ENCODE data around the gene CROCC.

Gene CROCC

DNA sequence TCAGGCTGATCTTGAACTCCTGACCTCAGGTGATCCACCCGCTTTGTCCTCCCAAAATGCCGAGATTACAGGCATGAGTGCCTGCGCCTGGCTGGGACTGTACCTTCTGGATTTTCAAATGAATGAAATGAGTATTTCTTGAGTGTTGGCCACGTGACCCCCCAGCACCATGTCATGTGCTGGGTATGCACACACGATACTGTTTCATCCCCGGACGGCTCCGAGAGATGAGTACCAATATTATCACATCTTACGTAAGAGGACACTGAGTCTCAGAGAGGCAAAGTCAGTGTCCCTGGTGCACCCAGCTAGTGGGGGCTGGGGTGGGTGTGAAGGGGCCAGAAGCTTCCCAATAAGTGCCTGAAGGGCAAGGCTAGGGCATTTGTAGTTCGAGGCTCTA lies 780 bp upstream of the CROCC start:
- Mint-ChIP-seq H3K9me3 (no peaks in the 10 kb centered on the region), H3K4me3 (no peak overlapping the region), H3K27ac (peak overlapping the region in 1 of 3 experiments; percentile 26), H3K36me3 (ENCODE audit: low read depth) (no peaks in the 10 kb centered on the region), H3K27me3 (ENCODE audit: low read depth) (peaks cover 3% of the 10 kb centered on the region), H3K4me1 (peaks cover 15% of the 10 kb centered on the region)
- TF ChIP-seq, protein P1, sequence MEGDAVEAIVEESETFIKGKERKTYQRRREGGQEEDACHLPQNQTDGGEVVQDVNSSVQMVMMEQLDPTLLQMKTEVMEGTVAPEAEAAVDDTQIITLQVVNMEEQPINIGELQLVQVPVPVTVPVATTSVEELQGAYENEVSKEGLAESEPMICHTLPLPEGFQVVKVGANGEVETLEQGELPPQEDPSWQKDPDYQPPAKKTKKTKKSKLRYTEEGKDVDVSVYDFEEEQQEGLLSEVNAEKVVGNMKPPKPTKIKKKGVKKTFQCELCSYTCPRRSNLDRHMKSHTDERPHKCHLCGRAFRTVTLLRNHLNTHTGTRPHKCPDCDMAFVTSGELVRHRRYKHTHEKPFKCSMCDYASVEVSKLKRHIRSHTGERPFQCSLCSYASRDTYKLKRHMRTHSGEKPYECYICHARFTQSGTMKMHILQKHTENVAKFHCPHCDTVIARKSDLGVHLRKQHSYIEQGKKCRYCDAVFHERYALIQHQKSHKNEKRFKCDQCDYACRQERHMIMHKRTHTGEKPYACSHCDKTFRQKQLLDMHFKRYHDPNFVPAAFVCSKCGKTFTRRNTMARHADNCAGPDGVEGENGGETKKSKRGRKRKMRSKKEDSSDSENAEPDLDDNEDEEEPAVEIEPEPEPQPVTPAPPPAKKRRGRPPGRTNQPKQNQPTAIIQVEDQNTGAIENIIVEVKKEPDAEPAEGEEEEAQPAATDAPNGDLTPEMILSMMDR (IDR thresholded peaks at IDR 0.05; ENCODE audit: unreplicated experiment in 3 of 3) = no peak

DNA sequence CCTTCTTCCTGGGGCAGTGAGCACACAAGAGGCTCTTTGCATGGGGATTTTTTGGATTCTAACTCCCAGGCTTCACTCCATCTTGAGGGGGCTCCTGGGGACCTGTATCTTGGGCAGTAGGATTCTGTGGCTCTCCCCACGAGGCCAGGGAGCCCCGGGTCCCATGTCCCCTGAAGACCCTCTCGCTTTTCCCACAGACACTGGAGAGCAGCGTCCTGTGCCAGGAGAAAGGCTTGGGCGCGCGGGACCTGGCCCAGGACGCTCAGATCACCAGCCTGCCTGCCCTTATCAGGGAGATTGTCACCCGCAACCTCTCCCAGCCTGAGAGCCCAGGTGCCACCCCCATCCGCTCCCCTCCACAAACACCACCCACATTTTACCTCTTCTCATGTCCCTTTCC lies 735 bp downstream of the CROCC start:
- no peak overlapping the region for H3K27ac Mint-ChIP-seq
- peak overlapping the region in 2 of 3 experiments; percentile 19 to 78 for H3K4me3 Mint-ChIP-seq
- H3K36me3 Mint-ChIP-seq (ENCODE audit: low read depth) = no peaks in the 10 kb centered on the region
- H3K4me1 Mint-ChIP-seq = peaks cover 25% of the 10 kb centered on the region
- H3K9me3 Mint-ChIP-seq = no peaks in the 10 kb centered on the region
- TF ChIP-seq, protein P1 (IDR thresholded peaks at IDR 0.05; ENCODE audit: unreplicated experiment in 3 of 3) = no peak
- H3K27me3 Mint-ChIP-seq (ENCODE audit: low read depth) = peaks cover 3% of the 10 kb centered on the region

DNA sequence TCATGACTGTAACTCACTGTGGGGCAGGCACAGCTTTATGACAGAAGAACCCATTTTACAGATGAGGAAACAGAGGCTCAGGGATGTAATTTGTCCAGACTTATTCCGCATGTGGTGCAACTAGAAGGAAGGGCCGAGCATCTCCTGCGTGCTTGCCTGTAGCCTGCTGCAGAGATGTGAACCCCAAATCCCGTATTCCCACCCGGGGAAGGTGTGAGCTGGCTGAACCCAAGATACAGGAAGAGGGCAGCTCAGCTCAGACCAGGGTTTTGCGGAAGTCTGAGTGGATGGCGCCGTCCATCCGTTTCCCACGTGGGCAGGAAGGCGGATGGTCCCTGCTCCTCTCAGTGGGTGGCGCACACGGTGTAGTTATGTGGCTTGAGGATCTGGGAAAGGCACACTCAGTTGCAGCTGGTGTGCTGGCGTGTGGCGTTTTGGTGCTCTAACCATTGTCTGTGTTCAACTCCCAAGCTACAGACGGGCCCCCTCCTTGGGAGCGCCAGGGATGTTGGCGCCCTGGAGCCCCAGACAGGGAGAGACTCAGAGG lies 1.2 kb downstream of the CROCC start:
- TF ChIP-seq, protein P1 (IDR thresholded peaks at IDR 0.05; ENCODE audit: unreplicated experiment in 3 of 3) = no peak
- Mint-ChIP-seq H3K36me3 (ENCODE audit: low read depth) (no peaks in the 10 kb centered on the region), H3K4me1 (peaks cover 26% of the 10 kb centered on the region), H3K4me3 (peak overlapping the region in 2 of 3 experiments; percentile 19), H3K27me3 (ENCODE audit: low read depth) (peaks cover 3% of the 10 kb centered on the region), H3K9me3 (no peaks in the 10 kb centered on the region), H3K27ac (no peak overlapping the region)

DNA sequence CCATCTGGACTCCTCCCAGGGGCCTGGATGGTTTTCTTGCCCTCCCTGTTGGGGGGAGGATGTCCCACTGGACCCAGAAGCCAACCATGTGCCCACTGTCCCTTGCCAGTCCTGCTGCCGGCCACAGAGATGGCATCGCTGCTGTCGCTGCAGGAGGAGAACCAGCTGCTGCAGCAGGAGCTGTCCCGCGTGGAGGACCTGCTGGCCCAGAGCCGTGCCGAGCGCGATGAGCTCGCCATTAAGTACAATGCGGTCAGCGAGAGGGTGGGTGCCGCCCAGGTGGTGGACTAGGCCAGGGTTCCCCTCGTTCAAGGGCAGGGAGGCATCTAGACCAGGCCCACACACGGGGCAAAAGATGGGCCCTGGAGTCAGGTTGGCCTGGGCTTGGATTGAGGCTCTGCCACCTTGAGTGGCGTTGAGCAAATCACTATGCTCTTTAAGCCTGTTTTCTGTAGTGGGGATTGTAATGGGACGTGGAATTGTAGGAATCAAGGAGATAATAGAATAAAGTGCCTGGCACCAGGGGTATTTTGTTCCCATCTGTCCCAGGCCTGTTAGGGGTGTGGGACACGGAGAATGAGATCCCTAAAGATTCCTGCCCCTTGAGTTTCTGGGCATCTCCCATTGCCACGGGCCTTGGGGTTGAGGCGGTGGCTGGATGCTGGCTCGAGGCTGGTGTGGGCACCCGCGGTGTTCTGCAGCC lies 2.6 kb downstream of the CROCC start:
- H3K4me1 Mint-ChIP-seq = peaks cover 26% of the 10 kb centered on the region
- H3K27ac Mint-ChIP-seq = no peak overlapping the region
- TF ChIP-seq, protein P1 (IDR thresholded peaks at IDR 0.05; ENCODE audit: unreplicated experiment in 3 of 3) = no peak
- H3K9me3 Mint-ChIP-seq = no peaks in the 10 kb centered on the region
- H3K36me3 Mint-ChIP-seq (ENCODE audit: low read depth) = no peaks in the 10 kb centered on the region
- H3K27me3 Mint-ChIP-seq (ENCODE audit: low read depth) = peaks cover 3% of the 10 kb centered on the region
- H3K4me3 Mint-ChIP-seq = no peak overlapping the region

DNA sequence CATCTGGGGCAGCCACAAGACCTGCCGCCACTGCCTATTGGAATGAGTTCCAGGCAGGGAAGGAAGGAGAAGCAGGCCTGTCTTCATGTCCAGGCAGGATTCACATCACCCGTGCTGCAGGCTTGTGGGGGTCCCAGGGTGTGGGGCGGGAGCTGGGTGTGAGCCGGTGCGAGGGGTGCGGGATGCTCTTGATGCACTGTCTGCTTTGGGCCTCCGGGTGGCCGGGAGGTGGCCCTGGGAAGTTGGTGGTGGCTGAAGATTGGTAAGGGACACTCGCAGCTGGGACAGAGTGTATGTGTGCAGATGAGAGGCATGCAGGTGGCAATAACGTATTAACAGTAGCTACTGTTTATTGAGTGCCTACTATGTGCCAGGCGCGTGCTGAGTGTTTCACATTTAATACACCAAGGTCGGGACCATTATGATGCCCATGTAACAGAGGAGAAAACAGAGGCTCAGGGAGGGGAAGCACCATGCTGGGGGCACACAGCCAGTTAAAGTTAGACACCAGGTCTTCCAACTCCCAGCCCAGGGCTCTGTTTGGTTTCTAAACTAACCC lies 3.3 kb downstream of the CROCC start:
- Mint-ChIP-seq H3K4me3 (no peak overlapping the region), H3K9me3 (no peaks in the 10 kb centered on the region), H3K27me3 (ENCODE audit: low read depth) (peaks cover 3% of the 10 kb centered on the region), H3K4me1 (peaks cover 26% of the 10 kb centered on the region), H3K27ac (no peak overlapping the region), H3K36me3 (ENCODE audit: low read depth) (no peaks in the 10 kb centered on the region)
- TF ChIP-seq, protein P1 (IDR thresholded peaks at IDR 0.05; ENCODE audit: unreplicated experiment in 3 of 3) = peak in 1 of 3 experiments; percentile 7

All from nephron (organoid).